GM19328 (cell line): ENCODE data around the gene STOM.
A peak's percentile ranks its signal among the peaks of the same experiment; 100 is the strongest.
"Not testable (repeated sequence)": the region's sequence is repeated elsewhere in the genome, so short reads cannot be mapped to it uniquely, and the experiment has no call there.

Source experiments
- ATAC-seq: cut with Tn5 transposase; IDR thresholded peaks from one replicate; pipeline ENCODE4 v1.9.1; 2021; ENCODE audit warnings: mild to moderate bottlenecking, moderate library complexity; ENCODE audit not compliant: unreplicated experiment

STOM gene, protein sequence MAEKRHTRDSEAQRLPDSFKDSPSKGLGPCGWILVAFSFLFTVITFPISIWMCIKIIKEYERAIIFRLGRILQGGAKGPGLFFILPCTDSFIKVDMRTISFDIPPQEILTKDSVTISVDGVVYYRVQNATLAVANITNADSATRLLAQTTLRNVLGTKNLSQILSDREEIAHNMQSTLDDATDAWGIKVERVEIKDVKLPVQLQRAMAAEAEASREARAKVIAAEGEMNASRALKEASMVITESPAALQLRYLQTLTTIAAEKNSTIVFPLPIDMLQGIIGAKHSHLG

GRCh38 chr9:121369595-121370265 is at the start of gene STOM:
Gene STOM, minus strand, starts transcription at chr9:121370250. Its CDS starts 63 bp downstream, at chr9:121370187.
- ATAC-seq = peak; percentile 43

DNA sequence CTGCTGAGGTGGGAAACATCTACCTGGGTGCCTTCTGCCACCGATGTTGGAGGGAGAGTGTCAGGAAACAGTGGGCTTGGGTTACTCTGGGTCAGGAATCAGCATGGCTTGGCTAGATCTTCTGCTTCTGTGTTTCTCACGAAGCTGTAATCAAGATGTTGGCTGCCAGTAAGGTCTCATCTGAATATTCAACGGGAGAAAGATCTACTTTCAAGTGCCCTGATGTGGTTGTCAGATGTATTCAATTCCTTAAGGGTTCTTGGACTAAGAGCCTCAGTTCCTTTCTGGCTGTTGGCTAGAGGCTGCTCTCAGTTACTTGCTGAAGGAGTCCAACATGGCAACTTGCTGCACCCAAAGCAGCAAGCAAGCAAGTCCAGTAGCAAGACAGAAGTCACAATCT is 41.9 kb upstream of the STOM start:
- ATAC-seq = no peak

- no peak for ATAC-seq
Measured at GRCh38 chr9:121405899-121406298, 35.8 kb upstream of the STOM start.

DNA sequence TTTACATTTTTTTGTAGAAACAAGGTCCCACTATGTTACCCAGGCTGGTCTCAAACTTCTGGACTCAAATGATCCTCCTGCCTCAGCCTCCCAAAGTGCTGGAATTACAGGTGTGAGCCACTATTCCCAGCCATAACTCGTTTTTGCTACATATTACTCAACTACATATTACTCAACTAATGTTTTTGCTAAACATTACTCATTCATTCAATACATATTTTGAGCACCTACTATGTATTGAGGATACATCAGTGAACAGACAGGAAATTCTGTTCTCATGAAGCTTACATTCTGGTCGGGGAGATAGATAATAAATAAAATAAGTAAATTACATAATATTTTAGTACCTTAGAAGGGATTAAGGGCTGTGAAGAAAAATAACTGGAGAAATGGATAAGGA is 34.9 kb upstream of the STOM start:
- ATAC-seq = no peak

DNA sequence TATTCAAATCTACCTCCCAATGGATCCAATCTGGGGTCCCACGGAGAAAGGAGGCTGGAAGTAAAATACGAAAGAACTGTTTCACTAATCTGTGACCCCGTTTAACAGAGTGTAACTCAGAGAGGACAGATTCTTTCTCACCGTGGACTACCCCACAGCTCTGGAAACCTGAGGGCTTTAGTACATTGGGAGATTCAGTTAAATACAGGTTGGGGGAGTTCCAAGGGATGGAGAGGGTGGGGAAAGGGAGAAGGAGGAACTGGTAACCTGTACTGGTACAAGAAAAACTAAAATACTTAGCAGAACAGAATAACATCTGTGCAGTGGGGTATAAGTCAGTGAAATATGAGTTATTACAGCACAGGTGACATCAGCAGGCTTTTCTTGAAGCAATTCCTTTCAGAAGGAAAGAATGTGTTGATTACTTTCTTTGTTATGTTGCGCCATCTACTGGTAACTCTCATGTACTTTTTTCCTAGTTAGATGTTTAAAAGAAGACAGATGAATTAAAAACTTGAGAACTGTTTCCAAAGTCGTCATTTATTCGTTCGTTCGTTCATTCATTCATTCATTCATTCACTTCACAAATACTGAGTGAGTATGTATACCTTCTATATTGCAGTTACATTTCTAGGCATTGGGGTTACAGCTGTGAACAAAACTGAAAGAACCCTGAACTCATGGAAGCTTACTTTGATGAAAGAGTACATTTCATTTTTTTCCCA is 30.0 kb upstream of the STOM start:
- no peak for ATAC-seq

DNA sequence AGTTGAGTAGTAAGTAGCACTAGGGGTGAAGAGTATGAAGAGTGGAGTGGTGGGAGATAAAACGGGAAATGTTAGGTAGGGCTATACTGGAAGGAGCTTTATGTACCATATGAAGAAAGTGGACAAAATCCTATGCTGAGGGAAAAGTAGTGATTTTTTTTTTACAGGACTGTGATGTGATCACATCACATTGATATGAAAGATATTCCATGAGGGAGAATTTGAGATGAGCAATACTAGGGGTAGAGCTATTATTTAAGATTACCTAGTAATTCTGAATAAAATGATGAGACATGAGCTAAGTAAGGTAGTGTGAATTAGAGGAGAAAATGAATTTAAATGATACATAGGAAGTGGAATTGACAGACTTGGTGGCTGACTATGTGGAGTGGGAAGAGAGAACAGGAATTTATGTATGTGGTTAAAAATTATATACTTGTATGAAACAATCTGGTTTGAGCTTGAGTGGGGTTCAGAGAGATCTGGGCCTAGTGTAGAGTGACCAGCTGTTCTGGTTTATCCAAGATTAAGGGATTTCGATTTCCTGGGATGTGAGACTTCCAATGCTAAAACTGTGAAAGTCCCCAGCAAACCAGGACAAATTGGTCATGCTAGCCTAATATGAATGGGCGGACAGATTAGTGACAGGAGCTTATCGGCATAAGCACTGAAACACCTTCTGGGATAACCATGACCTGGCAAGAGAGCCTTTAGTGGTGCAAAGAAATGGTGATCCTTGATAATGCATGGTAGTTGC is 29.3 kb upstream of the STOM start:
- ATAC-seq = no peak

DNA sequence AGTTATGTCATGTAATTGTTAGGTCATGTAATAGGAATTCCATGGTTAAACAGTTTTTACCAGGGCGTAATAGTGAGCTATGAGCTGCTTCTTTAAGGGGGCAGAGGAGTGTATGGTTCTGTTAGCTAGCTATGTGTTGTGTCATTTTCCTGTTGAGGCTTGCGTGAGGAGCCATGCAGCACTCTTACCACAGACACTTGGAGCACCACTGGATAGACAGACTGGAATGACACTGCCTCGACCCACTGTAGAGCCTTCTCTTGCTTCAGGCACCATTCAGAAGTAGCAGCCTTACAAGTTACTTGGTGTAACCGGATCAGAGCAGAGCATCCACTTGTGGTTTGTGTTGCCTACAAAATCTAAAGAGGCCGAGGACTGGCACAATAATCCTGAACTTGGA is 28.3 kb upstream of the STOM start:
- ATAC-seq = no peak

DNA sequence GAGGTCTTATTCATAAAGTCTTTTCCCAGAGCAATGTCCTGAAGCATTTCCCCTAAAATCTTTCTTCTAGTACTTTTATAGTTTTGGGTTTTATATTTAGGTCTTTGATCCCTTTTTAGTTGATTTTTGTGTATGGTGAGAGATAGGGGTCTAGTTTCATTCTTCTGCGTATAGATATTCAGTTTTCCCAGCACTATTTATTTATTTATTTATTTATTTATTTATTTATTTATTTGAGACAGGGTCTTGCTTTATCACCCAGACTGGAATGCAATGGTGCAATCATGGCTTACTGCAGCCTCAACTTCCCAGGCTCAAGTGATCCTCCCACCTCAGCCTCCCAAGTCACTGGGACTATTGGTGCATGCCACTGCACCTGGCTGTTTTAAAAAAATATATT is 27.2 kb upstream of the STOM start:
- ATAC-seq = not testable (repeated sequence)

DNA sequence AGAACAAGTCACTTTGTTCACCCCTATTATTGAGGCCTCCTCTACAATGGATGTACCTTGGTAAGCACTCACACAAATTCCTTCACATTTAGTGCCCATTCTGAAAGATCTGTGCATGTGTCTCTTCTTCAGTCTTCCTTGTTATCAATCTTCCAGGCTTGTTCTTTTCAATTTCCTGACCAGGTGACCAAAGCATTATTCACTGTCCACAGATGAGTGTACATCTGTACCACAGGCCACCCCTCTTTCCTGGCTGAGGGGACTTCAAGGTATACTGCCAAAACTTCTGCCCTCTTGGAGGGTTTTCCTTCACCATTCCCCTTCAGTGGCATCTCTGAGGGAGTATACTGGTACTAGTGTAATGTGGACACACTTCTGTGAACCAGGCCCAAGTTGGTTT is 25.5 kb upstream of the STOM start:
- ATAC-seq = no peak

DNA sequence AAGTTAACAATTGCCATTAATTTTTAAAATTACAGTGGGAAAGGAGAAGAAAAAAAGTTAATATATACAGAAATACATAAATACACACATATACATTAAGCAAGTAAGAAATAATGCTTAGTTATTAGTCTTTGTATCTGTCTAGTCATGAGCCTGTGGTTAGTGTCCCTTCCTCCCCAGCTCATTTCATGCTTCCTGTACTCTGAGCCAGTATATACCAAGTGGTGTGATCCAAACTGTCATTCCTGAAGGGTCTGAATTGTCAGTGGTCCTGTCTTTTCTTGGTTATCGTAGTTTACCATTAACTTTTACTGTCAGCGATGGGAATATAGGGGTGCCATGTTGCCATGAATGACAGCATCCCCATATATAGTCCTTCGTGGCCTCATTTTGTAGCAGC is 24.2 kb upstream of the STOM start:
- no peak for ATAC-seq

GRCh38 chr9:121393318-121393717 is 23.3 kb upstream of the STOM start:
- no peak for ATAC-seq

DNA sequence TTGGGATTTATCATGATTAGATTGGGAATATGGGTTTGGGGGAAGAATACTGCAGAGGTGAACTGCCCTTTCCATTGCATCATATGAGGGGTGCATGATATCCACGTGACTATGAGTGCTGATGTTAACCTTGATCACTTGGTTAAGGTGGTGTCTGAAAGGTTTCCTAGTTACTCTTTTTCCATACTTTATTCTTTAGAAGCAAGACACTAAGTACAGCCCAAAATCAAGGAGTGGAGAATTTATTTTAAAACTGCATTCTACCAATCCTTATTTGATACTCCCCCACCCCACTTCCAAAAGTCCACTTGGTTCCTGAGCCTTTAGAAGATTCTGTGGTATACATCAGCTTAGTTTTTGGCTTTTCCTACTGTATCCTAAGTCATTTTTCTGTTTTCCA is 20.3 kb upstream of the STOM start:
- no peak for ATAC-seq

DNA sequence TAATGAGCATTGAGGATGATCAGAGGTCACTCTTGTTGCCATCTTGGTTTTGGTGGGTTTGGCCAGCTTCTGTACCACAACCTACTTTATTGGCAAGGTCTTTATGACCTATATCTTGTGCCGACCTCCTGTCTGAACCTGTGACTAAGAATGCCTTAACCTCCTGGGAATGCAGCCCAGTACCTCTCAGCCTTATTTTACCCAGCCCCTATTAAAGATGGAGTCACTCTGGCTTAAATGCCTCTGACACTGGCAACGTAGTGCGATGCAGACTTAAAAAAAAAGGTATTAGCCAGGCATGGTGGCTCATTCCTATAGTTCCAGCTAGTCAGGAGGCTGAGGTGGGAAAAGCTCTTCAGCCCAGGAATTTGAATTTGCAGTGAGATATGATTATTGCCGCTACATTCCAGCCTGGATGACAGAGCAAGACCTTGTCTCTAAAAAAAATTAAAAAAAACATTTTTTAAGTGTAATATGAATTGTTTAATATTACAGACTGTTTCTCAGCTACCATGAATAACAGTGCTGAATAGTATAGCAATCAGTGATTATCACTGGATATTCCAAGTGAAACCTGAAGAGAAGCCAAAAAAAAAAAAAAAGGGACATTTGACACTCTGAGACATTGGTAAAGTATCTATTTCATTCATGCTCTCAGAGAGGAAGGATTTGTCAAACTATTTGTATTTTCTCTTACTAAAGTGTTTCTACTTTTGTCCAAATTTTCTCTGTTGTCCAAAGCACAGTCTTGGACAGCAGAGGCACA is 18.3 kb upstream of the STOM start:
- ATAC-seq = no peak

DNA sequence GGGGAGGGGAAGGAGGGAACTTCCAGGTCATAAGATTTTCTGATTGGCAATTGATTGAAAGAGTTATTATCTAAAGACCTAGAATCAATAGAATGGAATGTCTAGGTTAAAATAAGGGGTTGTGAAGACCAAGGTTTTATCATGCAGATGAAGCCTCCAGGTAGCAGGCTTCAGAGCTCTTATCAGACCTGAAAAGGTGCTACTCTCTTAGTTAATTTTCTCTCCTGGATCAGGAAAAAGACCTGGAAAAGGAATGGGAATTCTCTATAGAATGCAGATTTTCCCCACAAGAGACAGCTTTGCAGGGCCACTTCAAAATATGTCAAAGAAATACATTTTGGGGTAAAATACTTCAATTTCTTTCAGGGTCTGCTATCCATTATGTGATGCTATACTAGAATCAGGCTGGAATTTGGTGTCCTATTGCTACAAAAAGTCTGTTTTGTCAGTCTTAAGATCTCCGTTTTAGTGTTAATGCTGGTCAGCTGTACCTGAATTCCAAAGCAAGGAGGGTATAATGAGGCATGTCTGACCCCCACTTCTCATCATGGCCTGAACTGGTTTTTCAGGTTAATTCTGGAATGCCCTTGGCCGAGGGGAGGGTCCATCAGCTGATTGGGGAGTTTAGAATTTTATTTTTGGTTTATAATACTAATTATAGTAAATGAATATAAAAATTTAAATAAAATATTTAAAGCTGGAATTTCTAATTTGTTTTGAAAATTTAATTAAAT is 16.6 kb upstream of the STOM start:
- ATAC-seq = no peak

GRCh38 chr9:121383715-121384114 is 13.7 kb upstream of the STOM start:
- no peak for ATAC-seq

DNA sequence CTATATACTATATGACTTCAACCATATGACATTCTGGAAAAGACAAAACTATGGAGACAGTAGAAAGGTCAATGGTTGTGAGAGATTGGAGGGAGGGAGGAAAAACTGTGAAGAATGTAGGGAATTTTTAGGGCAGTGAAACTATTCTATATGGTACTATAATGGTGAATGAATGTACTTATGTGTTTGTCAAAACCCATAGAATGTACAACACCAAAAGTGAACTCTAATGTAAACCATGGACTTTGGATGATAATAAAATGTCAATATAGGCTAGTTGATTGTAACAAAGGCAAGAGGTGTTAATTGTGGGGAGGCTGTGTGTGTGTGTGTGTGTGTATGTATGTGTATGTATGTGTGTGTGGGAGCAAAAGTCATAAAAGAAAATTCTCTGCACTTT is 10.8 kb upstream of the STOM start:
- no peak for ATAC-seq

DNA sequence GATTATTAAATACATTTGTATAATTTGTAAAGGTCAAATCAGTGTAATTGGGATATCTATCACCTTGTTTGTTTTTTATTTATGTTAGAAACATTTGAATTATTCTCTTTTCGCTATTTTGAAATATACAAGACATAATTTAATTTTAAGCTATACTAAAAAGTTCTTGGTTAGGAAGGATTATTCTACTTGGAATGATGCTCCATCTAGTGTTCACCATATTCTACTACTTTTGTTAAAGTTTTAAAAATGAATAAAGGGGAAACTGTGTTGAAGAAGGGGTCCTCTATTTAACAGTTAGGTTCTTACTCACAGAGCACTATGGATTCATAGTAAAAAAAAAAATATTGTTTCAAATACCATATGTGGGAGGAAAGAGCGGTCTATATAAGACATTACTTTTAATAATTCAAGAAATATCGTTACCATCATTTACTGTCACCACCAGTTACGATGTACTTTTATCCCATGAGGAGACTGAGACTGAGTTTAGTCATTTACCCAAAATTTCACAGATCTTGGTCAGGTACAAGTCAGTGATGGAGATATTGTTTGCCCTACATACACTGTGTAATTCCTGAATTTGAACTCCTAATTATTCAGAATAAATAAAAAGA is 6.3 kb upstream of the STOM start:
- no peak for ATAC-seq

- ATAC-seq = no peak
Measured at GRCh38 chr9:121373011-121373729, 3.1 kb upstream of the STOM start.
